Non-pigmented ciliary epithelial cell (primary cell): ENCODE measurements around the gene NT5DC4.

Experiments
- DNase-seq: peaks from one replicate; pipeline ENCODE4 v3.0.0-alpha.2; 2010; ENCODE audit warnings: low read depth

NT5DC4 gene

GRCh38 chr2:112723547-112723940 lies 2.7 kb downstream of the NT5DC4 start:
- no peak for DNase-seq

- no peak for DNase-seq
Observed at GRCh38 chr2:112723995-112724394, 3.2 kb downstream of the NT5DC4 start.

- no peak for DNase-seq
Observed at GRCh38 chr2:112724591-112725525, 4.0 kb downstream of the NT5DC4 start.

GRCh38 chr2:112725545-112726457 lies 5.0 kb downstream of the NT5DC4 start:
- DNase-seq: no peak

GRCh38 chr2:112726487-112727190 lies 5.8 kb downstream of the NT5DC4 start:
- no peak for DNase-seq

- DNase-seq: no peak
Observed at GRCh38 chr2:112727276-112728028, 6.6 kb downstream of the NT5DC4 start.

GRCh38 chr2:112728029-112728362 lies 7.2 kb downstream of the NT5DC4 start:
- DNase-seq: no peak

- no peak for DNase-seq
Observed at GRCh38 chr2:112728378-112729175, 7.8 kb downstream of the NT5DC4 start.

GRCh38 chr2:112730216-112730615 lies 9.4 kb downstream of the NT5DC4 start:
- no peak for DNase-seq

- no peak for DNase-seq
Observed at GRCh38 chr2:112730791-112731190, 10.0 kb downstream of the NT5DC4 start.

- no peak for DNase-seq
Observed at GRCh38 chr2:112731479-112731878, 10.7 kb downstream of the NT5DC4 start.

- DNase-seq: no peak
Observed at GRCh38 chr2:112733456-112733855, 12.6 kb downstream of the NT5DC4 start.

- DNase-seq: no peak
Observed at GRCh38 chr2:112733871-112734270, 13.1 kb downstream of the NT5DC4 start.

- no peak for DNase-seq
Observed at GRCh38 chr2:112737542-112738232, 16.9 kb downstream of the NT5DC4 start.

- no peak for DNase-seq
Observed at GRCh38 chr2:112740527-112740926, 19.7 kb downstream of the NT5DC4 start.

GRCh38 chr2:112749755-112750559 lies 29.1 kb downstream of the NT5DC4 start:
- DNase-seq: no peak

- no peak for DNase-seq
Observed at GRCh38 chr2:112750560-112750843, 29.7 kb downstream of the NT5DC4 start.

GRCh38 chr2:112751451-112752197 lies 30.8 kb downstream of the NT5DC4 start:
- DNase-seq: no peak

GRCh38 chr2:112752667-112753066 lies 31.8 kb downstream of the NT5DC4 start:
- no peak for DNase-seq
